ENCODE results near the gene TMEM232. TPM values are rescaled to one million over a fixed set of nuclear protein-coding genes. Genes with fewer than 3 reads are reported as not detected.

The TMEM232 gene
- total RNA-seq, 4 donors from 2014 or later, result 10.5 to 26.8 (median 11.6) TPM

DNA sequence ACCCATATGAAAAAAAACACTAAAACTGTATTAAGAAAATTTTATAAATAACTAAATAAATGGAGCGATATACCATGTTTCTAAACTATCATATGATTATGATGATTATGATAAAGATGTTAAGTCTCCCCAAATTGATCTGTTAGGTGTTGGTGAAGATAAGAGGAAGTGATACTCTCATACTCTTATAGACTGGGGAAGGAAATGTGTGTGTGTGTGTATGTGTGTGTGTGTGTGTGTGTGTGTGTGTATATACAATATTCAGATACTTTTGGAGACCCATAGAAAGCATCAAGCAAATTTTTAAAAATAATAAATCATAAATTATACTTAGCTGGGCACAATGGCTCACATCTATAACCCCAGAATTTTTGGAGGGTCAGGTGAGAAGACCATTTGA, 62.9 kb downstream of the TMEM232 start:
- Histone ChIP-seq H3K27ac (no peak overlapping the region), H3K9me3 (no peaks in the 10 kb centered on the region), H3K27me3 (no peaks in the 10 kb centered on the region), H3K4me1 (no peaks in the 10 kb centered on the region), H3K4me3 (replicated peaks in 1 of 3) (no peak overlapping the region), H3K36me3 (no peaks in the 10 kb centered on the region)
- TF ChIP-seq, protein P1, sequence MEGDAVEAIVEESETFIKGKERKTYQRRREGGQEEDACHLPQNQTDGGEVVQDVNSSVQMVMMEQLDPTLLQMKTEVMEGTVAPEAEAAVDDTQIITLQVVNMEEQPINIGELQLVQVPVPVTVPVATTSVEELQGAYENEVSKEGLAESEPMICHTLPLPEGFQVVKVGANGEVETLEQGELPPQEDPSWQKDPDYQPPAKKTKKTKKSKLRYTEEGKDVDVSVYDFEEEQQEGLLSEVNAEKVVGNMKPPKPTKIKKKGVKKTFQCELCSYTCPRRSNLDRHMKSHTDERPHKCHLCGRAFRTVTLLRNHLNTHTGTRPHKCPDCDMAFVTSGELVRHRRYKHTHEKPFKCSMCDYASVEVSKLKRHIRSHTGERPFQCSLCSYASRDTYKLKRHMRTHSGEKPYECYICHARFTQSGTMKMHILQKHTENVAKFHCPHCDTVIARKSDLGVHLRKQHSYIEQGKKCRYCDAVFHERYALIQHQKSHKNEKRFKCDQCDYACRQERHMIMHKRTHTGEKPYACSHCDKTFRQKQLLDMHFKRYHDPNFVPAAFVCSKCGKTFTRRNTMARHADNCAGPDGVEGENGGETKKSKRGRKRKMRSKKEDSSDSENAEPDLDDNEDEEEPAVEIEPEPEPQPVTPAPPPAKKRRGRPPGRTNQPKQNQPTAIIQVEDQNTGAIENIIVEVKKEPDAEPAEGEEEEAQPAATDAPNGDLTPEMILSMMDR (IDR thresholded peaks at IDR 0.05), result no peak
- TF ChIP-seq POLR2A (IDR thresholded peaks at IDR 0.05), result no peak
- no peak for DNase-seq
- intact Hi-C loops (cut with DNase I), result no loop called here
- WGBS, 2 donors, result 96% methylated on average over 1 of the region's 1 CpG

GRCh38 chr5:110658006-110658405, 68.5 kb downstream of the TMEM232 start:
- H3K27me3 ChIP-seq, result no peaks in the 10 kb centered on the region
- WGBS, 2 donors, result 86 to 88% methylated on average over 5 of the region's 5 CpGs
- DNase-seq, result no peak
- H3K36me3 ChIP-seq, result no peaks in the 10 kb centered on the region
- TF ChIP-seq POLR2A (IDR thresholded peaks at IDR 0.05), result no peak
- TF ChIP-seq, protein P1 (IDR thresholded peaks at IDR 0.05), result no peak
- H3K4me1 ChIP-seq, result no peaks in the 10 kb centered on the region
- no peak overlapping the region for H3K4me3 ChIP-seq (replicated peaks in 1 of 3)
- H3K9me3 ChIP-seq, result no peaks in the 10 kb centered on the region
- H3K27ac ChIP-seq, result no peak overlapping the region
- intact Hi-C loops (cut with DNase I), result no loop called here

DNA sequence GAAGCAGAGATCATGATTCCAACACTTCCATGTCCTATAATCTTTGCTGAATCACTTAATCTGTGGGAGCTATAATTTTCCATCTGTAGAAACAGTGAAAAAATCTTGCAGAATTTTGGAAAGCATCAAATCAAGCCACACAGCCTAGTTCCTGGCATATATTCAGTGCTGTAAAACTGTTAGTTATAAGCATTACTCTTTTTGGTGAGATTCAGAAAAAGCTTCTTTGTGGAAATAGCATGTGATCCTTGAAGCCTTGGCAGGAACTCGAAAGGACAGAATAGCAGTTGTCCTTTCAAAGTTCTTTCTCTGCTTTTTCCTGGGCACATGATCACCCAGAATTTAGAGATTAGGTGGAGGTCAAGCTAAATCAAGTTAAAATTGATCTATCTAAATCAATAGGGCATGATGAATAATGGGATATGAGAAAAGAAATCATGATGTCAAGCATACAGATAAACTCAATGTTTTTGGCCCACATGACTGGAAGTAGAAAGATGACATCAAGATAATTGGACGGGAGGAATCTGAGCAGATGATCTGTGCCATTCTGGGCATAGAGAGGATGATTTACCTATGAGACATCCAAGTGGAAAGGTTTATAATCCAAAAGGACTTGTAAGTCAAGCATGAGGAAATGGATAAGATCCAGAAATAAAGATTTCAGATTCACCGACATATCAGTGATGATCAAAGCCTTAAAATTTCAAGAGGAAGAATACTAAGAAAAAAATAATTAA, 73.1 kb downstream of the TMEM232 start:
- no peaks in the 10 kb centered on the region for H3K27me3 ChIP-seq
- H3K4me3 ChIP-seq (replicated peaks in 1 of 3), result no peak overlapping the region
- no peaks in the 10 kb centered on the region for H3K36me3 ChIP-seq
- TF ChIP-seq, protein P1 (IDR thresholded peaks at IDR 0.05), result no peak
- no peak for TF ChIP-seq POLR2A (IDR thresholded peaks at IDR 0.05)
- intact Hi-C loops (cut with DNase I), result no loop called here
- H3K27ac ChIP-seq, result no peak overlapping the region
- H3K9me3 ChIP-seq, result no peaks in the 10 kb centered on the region
- no peaks in the 10 kb centered on the region for H3K4me1 ChIP-seq
- no peak for DNase-seq
- 88 to 90% methylated on average over 3 of the region's 3 CpGs for WGBS, 2 donors

DNA sequence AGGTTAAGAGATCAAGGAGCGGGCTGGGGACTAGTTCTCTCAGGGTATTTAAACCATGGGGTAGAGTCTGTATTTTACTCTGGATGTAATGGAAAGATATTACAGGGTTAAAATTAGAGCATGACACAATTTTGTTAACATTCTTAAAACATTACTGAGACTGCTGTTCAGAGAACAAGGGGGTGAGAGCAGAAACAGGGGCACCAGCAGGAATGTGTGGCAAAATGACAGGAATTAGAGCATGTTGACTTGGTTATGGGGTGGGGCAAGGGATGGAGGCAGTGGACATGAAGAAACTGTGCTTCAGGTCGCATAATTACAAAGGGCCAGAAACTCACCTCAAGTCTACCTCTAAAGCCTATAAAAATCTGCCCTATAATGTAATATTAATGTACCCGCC, 75.0 kb downstream of the TMEM232 start:
- H3K27ac ChIP-seq, result no peak overlapping the region
- no peaks in the 10 kb centered on the region for H3K9me3 ChIP-seq
- intact Hi-C loops (cut with DNase I), result no loop called here
- TF ChIP-seq, protein P1 (IDR thresholded peaks at IDR 0.05), result no peak
- no peak for TF ChIP-seq POLR2A (IDR thresholded peaks at IDR 0.05)
- H3K4me1 ChIP-seq, result no peaks in the 10 kb centered on the region
- no peaks in the 10 kb centered on the region for H3K36me3 ChIP-seq
- no peak for DNase-seq
- 54 to 72% methylated on average over 3 of the region's 3 CpGs for WGBS, 2 donors
- H3K4me3 ChIP-seq (replicated peaks in 1 of 3), result no peak overlapping the region
- H3K27me3 ChIP-seq, result no peaks in the 10 kb centered on the region

DNA sequence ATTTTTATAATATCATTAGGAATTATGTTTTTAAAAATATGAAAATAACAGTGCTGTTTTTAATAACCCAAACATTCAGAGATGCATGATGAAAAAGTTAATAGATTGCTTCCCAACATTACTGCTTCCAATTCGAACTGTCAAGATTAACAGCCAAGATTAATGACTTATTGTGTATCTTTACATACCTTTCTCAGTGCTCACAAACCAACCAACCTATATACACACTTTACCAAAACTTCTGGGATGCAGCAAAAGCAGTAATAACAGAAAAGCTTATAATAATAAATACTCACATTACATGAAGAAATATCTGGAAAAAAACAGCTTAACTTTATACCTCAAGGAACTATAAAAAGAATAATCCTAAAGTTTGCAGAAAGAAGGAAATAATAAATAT, 82.1 kb downstream of the TMEM232 start:
- TF ChIP-seq, protein P1 (IDR thresholded peaks at IDR 0.05), result no peak
- no peak for TF ChIP-seq POLR2A (IDR thresholded peaks at IDR 0.05)
- Histone ChIP-seq H3K27me3 (no peaks in the 10 kb centered on the region), H3K4me1 (no peaks in the 10 kb centered on the region), H3K27ac (no peak overlapping the region), H3K4me3 (replicated peaks in 1 of 3) (no peak overlapping the region), H3K36me3 (no peaks in the 10 kb centered on the region), H3K9me3 (no peaks in the 10 kb centered on the region)
- intact Hi-C loops (cut with DNase I), result no loop called here
- 64 to 67% methylated on average over 1 of the region's 1 CpG for WGBS, 2 donors
- DNase-seq, result no peak

All from thyroid gland (tissue), 4 donors.